ENCODE results near the gene AGPAT2. TPM values are rescaled to one million over a fixed set of nuclear protein-coding genes. Genes with fewer than 3 reads are reported as not detected.

The AGPAT2 gene
- total and polyA plus RNA-seq, 2 donors, result 9.8 to 78.9 TPM

DNA sequence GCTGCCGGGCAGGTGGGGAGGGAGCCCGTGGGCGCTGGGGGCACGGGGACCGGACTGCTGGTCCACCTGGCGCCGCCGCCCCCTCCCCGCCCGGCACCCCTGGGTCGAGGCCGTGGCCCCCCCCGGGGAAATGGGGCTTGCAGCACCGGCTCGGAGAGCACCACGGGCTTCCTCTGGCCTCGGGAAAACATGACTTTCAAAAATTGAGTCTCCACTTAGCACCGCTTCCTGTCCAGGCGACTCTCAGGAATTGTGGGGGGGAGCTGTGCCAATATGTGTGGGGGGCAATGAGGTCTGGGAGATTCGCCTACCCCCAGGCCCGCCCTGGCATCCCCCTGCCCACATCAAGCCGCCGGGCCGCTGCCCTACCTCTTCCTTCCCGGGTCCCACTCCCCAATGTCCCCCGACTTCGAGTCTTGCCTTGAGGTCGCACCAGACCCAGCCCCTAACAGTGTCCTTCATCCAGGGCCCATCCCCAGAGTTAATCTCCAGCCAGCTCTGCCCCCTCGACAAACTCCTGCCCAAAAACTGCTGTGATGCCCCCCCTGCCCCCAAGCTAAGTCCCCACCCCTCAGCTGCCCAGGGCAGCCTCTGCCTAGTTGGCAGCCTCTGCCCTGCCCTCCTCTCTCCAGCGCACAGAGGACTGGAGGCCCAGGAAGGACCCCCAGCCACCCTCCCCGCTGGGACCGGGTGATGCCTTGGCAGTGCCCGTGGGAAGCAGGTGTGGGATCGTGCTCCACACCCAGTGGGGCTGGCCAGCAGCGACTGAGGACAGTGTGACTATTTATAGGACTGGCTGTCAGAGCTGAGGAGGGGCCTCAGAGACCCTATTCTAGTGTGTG lies 20.7 kb downstream of the AGPAT2 start:
- Histone ChIP-seq H3K4me1 (ENCODE audit: insufficient read depth) (no peaks in the 10 kb centered on the region), H3K4me3 (ENCODE audit: low read depth, low read length) (peak overlapping the region; percentile 65), H3K27ac (ENCODE audit: low read depth) (no peak overlapping the region), H3K36me3 (ENCODE audit: insufficient read depth) (no peaks in the 10 kb centered on the region)
- WGBS, result 25% methylated on average over 35 of the region's 35 CpGs
- no peak for DNase-seq (ENCODE audit: extremely low spot score)

DNA sequence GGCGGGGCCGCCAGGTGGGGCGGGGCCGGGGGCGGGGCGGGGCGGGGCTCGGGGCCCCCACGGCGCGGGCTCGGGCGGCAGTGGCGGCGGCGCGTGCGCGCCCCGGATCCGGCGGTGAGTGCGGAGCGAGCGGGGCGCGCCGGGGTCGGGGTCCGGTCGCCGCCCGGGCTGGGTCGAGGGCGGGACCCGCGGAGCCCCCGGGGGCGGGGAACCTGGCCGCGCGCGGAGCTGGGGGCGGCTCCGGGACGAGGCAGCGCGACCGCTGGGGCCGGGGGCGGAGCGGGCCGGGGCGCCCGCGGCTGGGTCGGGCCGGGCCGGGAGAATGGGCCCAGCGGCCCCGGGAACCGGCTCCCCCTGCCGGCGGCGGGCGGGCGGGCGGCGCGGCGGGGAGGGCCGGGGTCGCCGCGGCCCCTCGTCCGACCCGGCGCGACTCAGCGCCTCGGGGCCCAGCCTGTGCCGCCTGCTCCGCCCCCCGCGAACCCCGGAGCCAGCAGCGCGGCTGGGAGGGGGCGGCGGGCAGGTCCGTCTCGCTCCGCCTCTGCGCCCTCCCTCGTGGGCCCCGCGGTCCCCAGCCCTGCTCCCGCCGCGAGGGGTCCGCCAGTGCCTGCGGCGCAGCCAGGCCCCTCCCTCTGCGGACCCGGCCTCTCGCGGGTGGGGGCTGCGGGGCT lies 21.4 kb downstream of the AGPAT2 start:
- DNase-seq (ENCODE audit: extremely low spot score), result no peak
- under 1% methylated on average over 106 of the region's 109 CpGs for WGBS
- H3K36me3 ChIP-seq (ENCODE audit: insufficient read depth), result no peaks in the 10 kb centered on the region
- peak overlapping the region; percentile 65 for H3K4me3 ChIP-seq (ENCODE audit: low read depth, low read length)
- H3K27ac ChIP-seq (ENCODE audit: low read depth), result no peak overlapping the region
- no peaks in the 10 kb centered on the region for H3K4me1 ChIP-seq (ENCODE audit: insufficient read depth)

DNA sequence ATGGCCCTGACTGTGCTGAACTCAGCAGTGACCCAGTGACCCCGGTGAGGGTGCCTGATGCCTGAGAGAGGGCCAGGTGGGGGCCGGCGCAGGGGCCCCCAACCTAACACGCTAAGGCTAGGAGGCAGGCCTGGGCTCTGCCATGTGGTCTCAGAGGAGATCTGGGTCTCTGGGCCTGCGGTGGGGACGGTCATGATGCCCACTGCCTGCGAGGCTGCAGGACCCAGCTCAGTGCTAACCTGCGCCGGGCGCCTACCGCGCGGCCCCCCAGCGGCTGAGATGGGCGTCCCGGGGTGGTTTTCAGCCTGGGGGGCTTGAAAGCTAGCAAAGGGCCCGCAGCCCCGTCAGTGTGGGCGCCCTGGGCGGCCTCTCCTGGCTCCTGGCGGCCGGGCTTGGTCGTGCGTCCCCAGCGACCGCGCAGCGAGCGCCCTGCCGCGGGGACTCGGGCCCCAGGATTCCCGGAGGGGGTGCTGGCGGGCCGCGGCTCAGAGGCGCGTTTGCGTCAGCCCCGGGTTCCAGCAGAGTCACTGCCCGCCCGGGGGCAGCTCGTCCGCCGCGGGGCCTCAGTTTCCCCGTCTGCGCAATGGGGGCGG lies 22.1 kb downstream of the AGPAT2 start:
- DNase-seq (ENCODE audit: extremely low spot score), result no peak
- 11% methylated on average over 49 of the region's 49 CpGs for WGBS
- Histone ChIP-seq H3K4me3 (ENCODE audit: low read depth, low read length) (peak overlapping the region; percentile 65), H3K27ac (ENCODE audit: low read depth) (no peak overlapping the region), H3K36me3 (ENCODE audit: insufficient read depth) (no peaks in the 10 kb centered on the region), H3K4me1 (ENCODE audit: insufficient read depth) (no peaks in the 10 kb centered on the region)

DNA sequence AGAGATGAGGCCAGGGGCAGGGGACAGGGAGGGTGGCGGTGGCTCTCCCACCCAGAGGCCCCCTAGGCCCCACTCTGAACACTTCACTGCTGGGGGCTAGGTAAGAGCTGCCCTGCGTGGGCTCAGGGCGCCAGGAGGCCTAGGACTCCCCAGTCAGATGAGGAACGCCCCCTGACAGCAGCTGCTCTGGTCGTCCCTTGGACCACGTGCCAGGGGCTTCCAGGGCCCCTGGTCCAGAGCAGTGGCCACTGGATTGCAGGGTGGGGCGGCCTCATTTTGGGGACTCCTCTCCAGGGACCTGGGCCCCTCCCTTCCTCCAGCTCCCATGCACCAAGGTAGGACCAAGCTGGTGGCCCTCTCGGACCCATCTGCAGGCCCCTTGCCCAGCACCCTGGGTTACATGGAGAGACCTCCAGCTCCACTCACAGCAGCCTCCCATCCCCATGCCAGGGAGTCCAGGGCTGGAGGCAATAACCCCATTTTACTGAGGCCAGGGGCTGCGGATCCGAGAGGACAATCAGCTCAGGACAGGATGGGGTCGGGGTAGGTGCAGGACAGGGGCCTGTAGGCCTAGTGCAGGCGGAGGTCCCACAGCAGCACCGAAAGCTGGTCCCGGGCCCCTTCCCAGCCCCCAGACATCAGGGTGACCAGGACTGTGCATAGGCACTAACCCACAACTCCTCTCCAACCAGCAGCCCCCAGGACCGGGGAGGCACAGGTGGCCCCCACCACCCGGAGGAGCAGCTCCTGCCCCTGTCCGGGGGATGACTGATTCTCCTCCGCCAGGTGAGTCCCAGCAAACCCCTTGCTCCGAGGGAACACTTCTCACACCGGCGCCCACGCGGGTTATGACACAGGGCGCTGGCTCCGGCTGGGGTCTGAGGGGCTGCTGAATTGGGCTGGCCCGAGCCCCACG lies 23.0 kb downstream of the AGPAT2 start:
- 87% methylated on average over 27 of the region's 27 CpGs for WGBS
- Histone ChIP-seq H3K4me3 (ENCODE audit: low read depth, low read length) (peak overlapping the region; percentile 65), H3K27ac (ENCODE audit: low read depth) (peak overlapping the region; percentile 19), H3K36me3 (ENCODE audit: insufficient read depth) (no peaks in the 10 kb centered on the region), H3K4me1 (ENCODE audit: insufficient read depth) (no peaks in the 10 kb centered on the region)
- DNase-seq (ENCODE audit: extremely low spot score), result no peak

DNA sequence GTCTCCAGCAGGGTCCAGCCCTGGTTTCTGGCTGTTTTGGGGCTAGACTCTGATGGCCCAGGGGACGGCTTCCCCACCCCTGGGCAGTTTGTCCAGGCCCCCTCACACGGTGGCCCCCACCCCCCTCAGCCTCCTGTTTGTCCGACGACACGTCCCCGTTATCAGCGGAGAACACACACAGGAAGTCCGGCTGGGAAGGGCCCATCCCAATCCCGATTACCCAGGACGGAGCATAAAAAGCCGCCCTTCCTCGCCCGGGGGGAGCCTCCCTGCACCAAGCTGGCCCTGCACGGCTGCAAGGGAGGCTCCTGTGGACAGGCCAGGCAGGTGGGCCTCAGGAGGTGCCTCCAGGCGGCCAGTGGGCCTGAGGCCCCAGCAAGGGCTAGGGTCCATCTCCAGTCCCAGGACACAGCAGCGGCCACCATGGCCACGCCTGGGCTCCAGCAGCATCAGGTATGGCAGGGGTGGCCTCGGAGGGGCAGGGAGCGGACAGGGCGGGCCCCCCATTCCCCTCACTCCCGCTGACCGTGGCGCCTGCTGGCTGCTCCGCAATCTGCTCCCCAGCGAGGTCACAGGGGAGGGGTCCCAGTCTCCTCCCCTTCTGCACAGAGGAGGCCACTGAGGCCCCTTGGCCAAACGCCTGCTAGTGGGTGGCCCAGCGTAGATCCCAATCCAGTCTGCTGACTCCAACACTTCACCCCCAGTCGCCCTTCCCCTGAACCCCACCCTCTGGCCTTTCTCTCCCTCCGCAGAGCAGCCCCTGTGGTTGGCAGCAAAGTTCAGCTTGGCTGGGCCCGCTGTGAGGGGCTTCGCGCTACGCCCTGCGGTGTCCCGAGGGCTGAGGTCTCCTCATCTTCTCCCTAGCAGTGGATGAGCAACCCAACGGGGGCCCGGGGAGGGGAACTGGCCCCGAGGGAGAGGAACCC lies 24.3 kb downstream of the AGPAT2 start, which contains the start of gene EGFL7:
Gene EGFL7 (plus strand): TSS at position 261 of the 926 bp plus-strand sequence. CDS start 5,367 bp downstream, outside the sequence.
- DNase-seq (ENCODE audit: extremely low spot score), result no peak
- Histone ChIP-seq H3K27ac (ENCODE audit: low read depth) (peak within 1 kb of the TSS; percentile 19), H3K4me1 (ENCODE audit: insufficient read depth) (no peaks in the 10 kb centered on the region)

DNA sequence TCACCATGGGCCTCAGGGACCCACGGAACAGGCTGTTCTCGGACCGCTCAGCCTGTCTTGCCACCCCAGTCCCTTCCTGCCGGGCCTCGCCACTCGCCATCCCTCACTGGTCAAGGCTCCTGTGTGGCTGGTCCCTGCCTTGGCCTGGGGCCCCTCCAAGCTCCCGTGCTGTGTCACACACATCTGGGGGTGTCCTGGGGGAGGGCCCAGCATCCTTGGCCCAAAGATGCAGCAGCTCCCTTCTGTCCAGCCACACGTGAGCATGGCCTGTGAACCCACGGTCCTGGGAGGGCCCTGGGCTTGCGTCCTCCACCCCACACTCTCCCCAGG lies 25.0 kb downstream of the AGPAT2 start:
- Histone ChIP-seq H3K4me3 (ENCODE audit: low read depth, low read length) (no peak overlapping the region), H3K36me3 (ENCODE audit: insufficient read depth) (no peaks in the 10 kb centered on the region), H3K4me1 (ENCODE audit: insufficient read depth) (no peaks in the 10 kb centered on the region), H3K27ac (ENCODE audit: low read depth) (no peak overlapping the region)
- no peak for DNase-seq (ENCODE audit: extremely low spot score)
- 74% methylated on average over 10 of the region's 10 CpGs for WGBS

More for the DNA sequence above, 24.3 kb downstream of the AGPAT2 start, which contains the start of gene EGFL7:
- WGBS, result 67% methylated on average over 38 of the region's 38 CpGs
- Histone ChIP-seq H3K4me3 (ENCODE audit: low read depth, low read length) (peak within 1 kb of the TSS; percentile 65), H3K36me3 (ENCODE audit: insufficient read depth) (no peaks in the 10 kb centered on the region)

DNA sequence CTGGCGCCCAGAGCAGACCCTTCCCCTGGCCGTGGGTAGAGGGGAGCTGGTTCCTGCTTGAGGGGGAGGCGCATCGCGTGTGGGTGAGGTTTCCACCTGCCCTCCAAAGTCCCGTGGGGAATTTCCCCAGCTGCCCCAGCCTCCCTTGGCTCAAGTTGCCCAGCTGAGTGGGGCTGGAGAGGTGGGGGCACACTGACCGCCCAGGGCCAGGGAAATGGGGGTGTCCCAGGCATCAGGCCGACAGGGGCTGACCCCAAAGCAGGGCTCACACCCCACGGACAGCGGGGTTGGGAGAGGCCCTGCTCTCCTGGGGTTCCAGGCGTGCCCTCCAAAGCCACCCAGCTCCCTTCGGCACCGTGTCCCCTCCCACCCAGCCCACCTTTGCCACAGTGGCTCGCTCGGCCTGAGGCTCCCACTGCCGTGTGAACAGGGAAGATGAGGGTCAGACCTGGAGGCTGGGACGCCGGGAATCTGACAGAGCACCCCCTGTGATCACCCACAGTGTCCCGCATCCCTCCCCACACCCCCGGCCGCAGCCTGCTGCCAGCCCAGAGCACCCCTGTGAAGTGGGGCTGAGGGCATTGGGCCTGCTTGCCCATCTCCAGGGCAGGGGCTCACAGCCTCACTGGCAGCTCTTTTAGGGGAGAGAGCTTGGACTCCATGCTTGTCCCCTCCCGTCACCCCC lies 25.5 kb downstream of the AGPAT2 start:
- 81% methylated on average over 22 of the region's 22 CpGs for WGBS
- Histone ChIP-seq H3K36me3 (ENCODE audit: insufficient read depth) (no peaks in the 10 kb centered on the region), H3K27ac (ENCODE audit: low read depth) (no peak overlapping the region), H3K4me1 (ENCODE audit: insufficient read depth) (no peaks in the 10 kb centered on the region), H3K4me3 (ENCODE audit: low read depth, low read length) (no peak overlapping the region)
- no peak for DNase-seq (ENCODE audit: extremely low spot score)

DNA sequence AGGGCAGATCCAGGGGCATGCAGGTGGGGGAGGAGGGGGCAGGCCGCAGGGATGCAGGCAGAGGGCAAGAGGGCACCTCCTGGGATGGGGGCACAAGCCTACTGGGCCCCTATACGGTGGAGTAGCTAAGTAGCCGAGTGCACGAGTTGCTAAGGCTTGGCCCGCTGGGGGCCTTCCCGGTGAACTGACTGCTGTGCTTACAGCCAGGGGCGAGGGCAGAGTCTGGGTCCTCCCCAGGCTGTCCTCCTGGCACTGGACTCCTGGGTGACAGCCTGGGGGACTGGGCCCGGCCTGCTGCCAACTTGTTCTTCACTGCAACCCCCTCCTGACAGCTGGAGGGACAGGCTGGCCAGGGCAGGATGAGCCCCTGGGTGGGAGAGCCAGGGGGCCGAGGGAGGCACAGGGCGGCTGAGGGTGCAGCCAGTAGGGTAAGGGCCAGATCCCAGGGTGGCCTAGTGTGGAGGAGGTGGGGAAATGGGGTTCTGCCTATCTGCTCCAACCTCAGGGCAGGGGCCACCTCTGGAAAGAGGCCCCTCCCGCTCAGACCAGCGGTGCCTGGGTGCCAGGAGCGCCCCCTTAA lies 26.2 kb downstream of the AGPAT2 start:
- Histone ChIP-seq H3K4me1 (ENCODE audit: insufficient read depth) (no peaks in the 10 kb centered on the region), H3K27ac (ENCODE audit: low read depth) (no peak overlapping the region), H3K36me3 (ENCODE audit: insufficient read depth) (no peaks in the 10 kb centered on the region), H3K4me3 (ENCODE audit: low read depth, low read length) (no peak overlapping the region)
- 81% methylated on average over 13 of the region's 13 CpGs for WGBS
- no peak for DNase-seq (ENCODE audit: extremely low spot score)

DNA sequence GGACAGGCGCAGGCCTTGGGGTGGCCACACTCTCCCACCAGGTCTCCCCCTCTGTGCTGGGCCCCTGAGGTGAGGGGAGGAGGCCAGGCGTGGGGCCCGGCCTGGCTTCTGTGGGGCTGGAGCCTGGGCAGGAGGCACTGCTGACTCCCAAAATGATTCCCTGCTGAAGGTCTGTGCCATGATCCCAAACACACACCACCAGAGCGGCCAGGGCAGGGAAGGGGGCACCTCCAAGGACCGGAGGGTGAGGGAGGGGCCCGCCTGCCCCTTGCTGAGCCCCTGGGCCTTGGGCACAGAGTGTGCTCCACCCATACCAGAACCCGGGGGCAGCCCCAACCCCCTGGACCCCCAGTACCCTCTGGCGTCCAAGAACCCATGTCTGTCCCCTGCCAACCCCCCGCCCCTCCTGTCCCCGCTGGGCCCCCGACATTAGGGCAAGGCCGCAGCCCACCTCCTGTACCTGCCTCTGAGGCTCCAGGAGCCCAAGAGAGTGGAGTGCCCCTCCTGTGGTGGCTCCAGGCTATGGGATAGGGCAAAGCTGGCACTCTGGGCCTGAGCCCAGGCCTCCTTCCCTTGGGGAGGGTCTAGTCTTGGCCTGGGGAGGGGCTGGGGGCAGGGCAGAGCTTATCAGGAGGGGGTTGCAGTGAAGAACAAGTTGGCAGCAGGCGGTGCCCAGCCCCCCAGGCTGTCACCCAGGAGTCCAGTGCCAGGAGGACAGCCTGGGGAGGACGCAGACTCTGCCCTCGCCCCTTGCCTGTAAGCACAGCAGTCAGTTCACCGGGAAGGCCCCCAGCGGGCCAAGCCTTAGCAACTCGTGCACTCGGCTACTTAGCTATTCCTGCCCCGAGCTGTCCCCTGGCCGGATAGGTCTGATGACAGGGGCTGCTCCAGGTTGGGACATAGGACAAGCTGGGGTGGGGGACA lies 27.1 kb downstream of the AGPAT2 start:
- H3K4me3 ChIP-seq (ENCODE audit: low read depth, low read length), result no peak overlapping the region
- 69% methylated on average over 21 of the region's 21 CpGs for WGBS
- H3K36me3 ChIP-seq (ENCODE audit: insufficient read depth), result no peaks in the 10 kb centered on the region
- DNase-seq (ENCODE audit: extremely low spot score), result no peak
- H3K27ac ChIP-seq (ENCODE audit: low read depth), result no peak overlapping the region
- H3K4me1 ChIP-seq (ENCODE audit: insufficient read depth), result no peaks in the 10 kb centered on the region

DNA sequence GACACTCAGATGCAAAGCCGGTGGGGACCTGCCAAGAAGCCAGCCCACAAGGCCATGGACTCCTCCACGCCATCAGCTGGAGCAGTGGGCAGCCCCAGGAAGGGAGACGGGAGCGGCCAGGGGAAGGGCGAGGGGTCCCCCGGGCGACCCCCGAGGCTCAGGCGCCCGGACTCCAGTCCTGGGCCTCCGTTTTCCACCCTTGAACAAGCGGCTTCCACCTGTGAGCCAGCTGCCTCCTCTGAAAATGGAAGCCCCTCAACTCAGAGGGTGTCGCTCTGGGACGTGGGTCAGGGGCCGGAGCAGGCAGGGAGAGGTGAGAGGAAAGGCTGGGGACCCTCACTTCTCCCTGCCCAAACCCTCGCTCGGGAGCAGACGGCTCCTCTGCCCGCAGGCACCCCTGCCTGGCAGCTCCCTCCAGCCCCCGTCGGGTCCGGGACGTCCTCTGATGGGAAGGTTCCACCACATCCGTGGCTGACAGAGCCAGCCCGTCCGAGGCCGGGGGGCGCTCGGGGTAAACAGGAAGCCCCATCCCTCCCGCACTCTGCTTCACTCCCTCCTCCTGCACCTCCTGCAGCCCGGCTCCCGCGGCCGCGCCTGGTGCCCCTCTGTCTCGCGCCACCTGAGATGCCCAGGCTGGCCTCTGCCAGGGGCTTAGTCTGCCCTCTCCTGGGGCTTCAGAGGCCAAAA lies 28.3 kb downstream of the AGPAT2 start:
- DNase-seq (ENCODE audit: extremely low spot score), result no peak
- 37% methylated on average over 37 of the region's 37 CpGs for WGBS
- H3K36me3 ChIP-seq (ENCODE audit: insufficient read depth), result no peaks in the 10 kb centered on the region
- H3K27ac ChIP-seq (ENCODE audit: low read depth), result no peak overlapping the region
- no peaks in the 10 kb centered on the region for H3K4me1 ChIP-seq (ENCODE audit: insufficient read depth)
- peak overlapping the region; percentile 14 for H3K4me3 ChIP-seq (ENCODE audit: low read depth, low read length)
